A673 (cell line): ENCODE results near the gene GPR61. TPM values are rescaled to one million over a fixed set of nuclear protein-coding genes. Genes with fewer than 3 reads are reported as not detected.

Experiments used
- BruUV-seq: library from RNA; stranded (reverse); fragments of 400-500 nt; replicated peaks from 2 replicates; lab custom pipeline; 2021; lab: Mats Ljungman, UMichigan
- CTCF ChIA-PET: fragments of 300-600 bp; sonication (Branson Sonifier 250); formaldehyde crosslinking; loops from one replicate; lab custom pipeline; 2022; ENCODE audit warnings: antibody characterized with exemption; lab: Charles Lee
- POLR2A ChIA-PET: fragments of 300-600 bp; sonication (Branson Sonifier 250); formaldehyde crosslinking; loops from one replicate; lab custom pipeline; 2022; ENCODE audit warnings: antibody characterized with exemption; ENCODE audit not compliant: low non-redundant PET; lab: Charles Lee
- DNase-seq: peaks from one replicate; pipeline ENCODE4 v3.0.0-alpha.2; 2015; ENCODE audit warnings: low spot score
- H3K27ac ChIP-seq: fragments of 200-600 bp; sonication (generic); 2 replicates; pipeline ENCODE4 v1.5.1; 2016; ENCODE audit warnings: mixed run types, low read depth, mild to moderate bottlenecking, mixed read lengths, antibody characterized with exemption, low read length; ENCODE audit not compliant: poor library complexity, severe bottlenecking
- H3K27me3 ChIP-seq: fragments of 200-600 bp; sonication (generic); replicated peaks from 2 replicates; pipeline ENCODE4 v1.6.1; 2017; ENCODE audit warnings: mixed run types, low read depth, mild to moderate bottlenecking, mixed read lengths, antibody characterized with exemption, low read length; ENCODE audit not compliant: insufficient read depth, poor library complexity
- H3K36me3 ChIP-seq: fragments of 200-600 bp; sonication (generic); 2 replicates; pipeline ENCODE4 v1.6.1; 2016; ENCODE audit warnings: mixed run types, mild to moderate bottlenecking, mixed read lengths, antibody characterized with exemption, low read length; ENCODE audit not compliant: insufficient read depth, poor library complexity, severe bottlenecking
- H3K4me1 ChIP-seq: fragments of 200-600 bp; sonication (generic); 2 replicates; pipeline ENCODE4 v1.6.1; 2017; ENCODE audit warnings: mixed run types, mild to moderate bottlenecking, mixed read lengths, antibody characterized with exemption, low read length; ENCODE audit not compliant: insufficient read depth, poor library complexity, severe bottlenecking
- H3K4me3 ChIP-seq: fragments of 200-600 bp; sonication (generic); 2 replicates; pipeline ENCODE4 v1.5.1; 2016; ENCODE audit warnings: low read depth, mixed run types, mild to moderate bottlenecking, mixed read lengths, low read length; ENCODE audit not compliant: poor library complexity, severe bottlenecking
- H3K9me3 ChIP-seq: fragments of 200-600 bp; sonication (generic); 2 replicates; pipeline ENCODE4 v1.6.1; 2016; ENCODE audit warnings: mixed run types, low read depth, mild to moderate bottlenecking, mixed read lengths, antibody characterized with exemption, low read length; ENCODE audit not compliant: poor library complexity, severe bottlenecking
- EZH2 ChIP-seq: fragments of 200-600 bp; sonication (generic); IDR thresholded peaks from 2 replicates; pipeline ENCODE4 v1.6.1; 2017; ENCODE audit warnings: borderline replicate concordance, low read depth, mild to moderate bottlenecking, mixed read lengths, antibody characterized with exemption, low read length; ENCODE audit not compliant: poor library complexity, severe bottlenecking
- intact Hi-C: fragments of 100-400 bp; cut with micrococcal nuclease; formaldehyde crosslinking; loops from one replicate; pipeline ENCODE4 v1.10.0; 2022; ENCODE audit not compliant: unreplicated experiment
- total RNA-seq: library from RNA; stranded (reverse); gene quantifications from 2 replicates; pipeline ENCODE4 v1.2.3, GENCODE V29; 2021
- TF ChIP-seq, protein P1 (sequence below): fragments of 300-800, 200-600 bp; sonication (generic); conservative IDR thresholded peaks from 2 replicates; pipeline ENCODE4 v1.5.1; 2017; ENCODE audit warnings: low read depth, mild to moderate bottlenecking, antibody characterized with exemption, low read length, moderate library complexity, mixed read lengths

The GPR61 gene
- total RNA-seq, 1 experiment from 2014 or later, result not detected

DNA sequence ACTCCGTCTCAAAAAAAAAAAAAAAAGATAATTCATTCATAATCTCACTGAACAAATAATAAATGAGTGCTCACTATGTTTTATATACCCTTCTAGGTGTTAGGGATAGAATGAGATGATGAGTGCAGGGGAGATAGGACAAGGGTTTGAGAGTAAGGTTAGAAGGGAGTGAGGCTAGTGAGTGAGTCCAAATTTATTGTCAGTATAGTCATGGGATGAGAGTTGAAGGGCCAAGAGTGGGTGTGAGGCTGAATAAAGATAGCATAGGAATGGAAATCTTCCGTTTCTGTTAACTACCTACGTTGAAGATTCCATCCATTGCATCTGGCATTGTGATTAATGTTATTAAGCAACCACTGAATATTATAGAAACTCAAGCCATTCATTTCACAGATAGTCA is 25.6 kb downstream of the GPR61 start:
- no peak for DNase-seq
- POLR2A ChIA-PET, result no interaction called here
- no peak for TF ChIP-seq EZH2
- TF ChIP-seq, protein P1, sequence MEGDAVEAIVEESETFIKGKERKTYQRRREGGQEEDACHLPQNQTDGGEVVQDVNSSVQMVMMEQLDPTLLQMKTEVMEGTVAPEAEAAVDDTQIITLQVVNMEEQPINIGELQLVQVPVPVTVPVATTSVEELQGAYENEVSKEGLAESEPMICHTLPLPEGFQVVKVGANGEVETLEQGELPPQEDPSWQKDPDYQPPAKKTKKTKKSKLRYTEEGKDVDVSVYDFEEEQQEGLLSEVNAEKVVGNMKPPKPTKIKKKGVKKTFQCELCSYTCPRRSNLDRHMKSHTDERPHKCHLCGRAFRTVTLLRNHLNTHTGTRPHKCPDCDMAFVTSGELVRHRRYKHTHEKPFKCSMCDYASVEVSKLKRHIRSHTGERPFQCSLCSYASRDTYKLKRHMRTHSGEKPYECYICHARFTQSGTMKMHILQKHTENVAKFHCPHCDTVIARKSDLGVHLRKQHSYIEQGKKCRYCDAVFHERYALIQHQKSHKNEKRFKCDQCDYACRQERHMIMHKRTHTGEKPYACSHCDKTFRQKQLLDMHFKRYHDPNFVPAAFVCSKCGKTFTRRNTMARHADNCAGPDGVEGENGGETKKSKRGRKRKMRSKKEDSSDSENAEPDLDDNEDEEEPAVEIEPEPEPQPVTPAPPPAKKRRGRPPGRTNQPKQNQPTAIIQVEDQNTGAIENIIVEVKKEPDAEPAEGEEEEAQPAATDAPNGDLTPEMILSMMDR, result no peak

DNA sequence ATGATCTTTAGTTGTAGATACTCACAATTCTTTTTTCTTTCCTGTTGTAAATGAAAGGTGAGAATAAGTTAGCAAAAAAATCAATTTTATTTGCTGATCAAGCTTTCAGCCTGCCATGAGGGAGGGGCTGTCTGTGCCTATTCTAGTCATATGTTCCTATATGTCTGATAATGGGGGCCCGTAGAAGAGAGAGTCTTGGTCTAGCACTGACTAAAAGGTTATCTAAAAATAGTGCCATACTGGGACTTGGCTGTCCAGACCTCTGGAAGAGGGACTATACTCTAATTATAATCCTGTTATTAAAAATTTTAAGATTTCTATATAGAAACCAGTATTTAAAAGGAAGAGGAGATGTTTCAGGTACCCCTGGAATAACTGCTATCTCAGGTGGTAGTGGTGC is 27.3 kb downstream of the GPR61 start:
- intact Hi-C loops, result no loop called here
- ChIA-PET POLR2A (no interaction called here), CTCF (no interaction called here)
- Histone ChIP-seq H3K9me3 (no peaks in the 10 kb centered on the region), H3K27me3 (no peaks in the 10 kb centered on the region), H3K27ac (no peak overlapping the region), H3K4me3 (no peak overlapping the region), H3K4me1 (peaks cover 31% of the 10 kb centered on the region), H3K36me3 (no peaks in the 10 kb centered on the region)
- DNase-seq, result no peak
- TF ChIP-seq, protein P1, result no peak
- no peak for TF ChIP-seq EZH2
- BruUV-seq, result no TSS peak

More for the DNA sequence above, 25.6 kb downstream of the GPR61 start:
- CTCF ChIA-PET, result no interaction called here
- Histone ChIP-seq H3K36me3 (no peaks in the 10 kb centered on the region), H3K9me3 (no peaks in the 10 kb centered on the region), H3K4me1 (peaks cover 34% of the 10 kb centered on the region), H3K27ac (no peak overlapping the region), H3K4me3 (no peak overlapping the region), H3K27me3 (no peaks in the 10 kb centered on the region)
- no TSS peak for BruUV-seq
- intact Hi-C loops, result no loop called here

DNA sequence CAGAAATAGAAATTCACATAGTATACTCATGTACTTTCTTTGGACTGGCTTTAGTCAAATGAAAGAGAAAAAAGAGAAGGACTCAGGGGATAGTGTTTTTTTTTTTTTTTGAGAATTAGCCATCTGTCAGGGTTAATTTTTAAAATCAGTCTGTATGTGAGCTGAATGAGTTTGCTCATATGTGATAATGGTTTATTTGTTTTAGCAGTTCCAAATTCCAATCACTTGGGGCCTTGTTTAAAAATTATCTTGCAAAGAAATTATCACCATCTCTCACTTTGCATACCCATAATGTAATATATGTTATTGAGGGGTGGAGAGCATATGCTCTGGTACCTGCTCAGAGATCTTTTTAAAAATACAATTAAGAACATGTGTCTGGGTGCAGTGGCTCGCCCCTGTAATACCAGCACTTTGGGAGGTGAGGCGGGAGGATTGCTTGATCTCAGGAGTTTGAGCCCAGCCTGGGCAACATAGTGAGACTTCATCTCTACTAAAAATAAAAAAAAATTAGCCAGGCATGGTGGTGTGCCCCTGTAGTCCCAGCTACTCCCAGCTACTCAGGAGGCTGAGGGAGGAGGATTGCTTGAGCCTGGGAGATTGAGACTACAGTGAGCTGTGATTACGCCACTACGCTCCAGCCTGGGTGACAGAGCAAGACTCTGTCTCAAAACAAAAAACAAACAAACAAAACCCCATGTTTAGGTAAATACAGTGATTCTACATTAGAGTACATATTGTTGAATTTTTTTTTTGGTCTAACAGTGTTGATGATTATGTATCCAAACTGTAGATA is 28.4 kb downstream of the GPR61 start:
- H3K9me3 ChIP-seq, result no peaks in the 10 kb centered on the region
- POLR2A ChIA-PET, result no interaction called here
- CTCF ChIA-PET, result no interaction called here
- no peak overlapping the region for H3K4me3 ChIP-seq
- intact Hi-C loops, result no loop called here
- no peak for DNase-seq
- no peak for TF ChIP-seq EZH2
- TF ChIP-seq, protein P1, result no peak
- no TSS peak for BruUV-seq
- no peak overlapping the region for H3K27ac ChIP-seq
- H3K4me1 ChIP-seq, result peaks cover 20% of the 10 kb centered on the region
- no peaks in the 10 kb centered on the region for H3K27me3 ChIP-seq
- no peaks in the 10 kb centered on the region for H3K36me3 ChIP-seq
